Right lobe of liver (tissue), 4 donors: ENCODE results near the gene KASH5.

Experiments used
- POLR2A ChIP-seq: fragments of 450-650 bp; IDR thresholded peaks from one replicate; pipeline ENCODE4 v1.6.1; 2017; ENCODE audit warnings: antibody characterized with exemption, mild to moderate bottlenecking
- TF ChIP-seq, protein P1 (sequence below), 4 donors: fragments of 200-600 bp in 3 of 4; fragments of 450-650 bp in 1 of 4; IDR thresholded peaks; one replicate each; pipeline versions ENCODE4 v1.5.1 to v1.8.0; 2016 to 2022; ENCODE audit warnings: antibody characterized with exemption in 4 of 4, mild to moderate bottlenecking in 2 of 4
- donor health status: DM: no; HTN: no; CAD: no.
- donor health status: DM: no; HTN: no; CAD: no.
- donor health status: DM: no; HTN: yes; CAD: no.

DNA sequence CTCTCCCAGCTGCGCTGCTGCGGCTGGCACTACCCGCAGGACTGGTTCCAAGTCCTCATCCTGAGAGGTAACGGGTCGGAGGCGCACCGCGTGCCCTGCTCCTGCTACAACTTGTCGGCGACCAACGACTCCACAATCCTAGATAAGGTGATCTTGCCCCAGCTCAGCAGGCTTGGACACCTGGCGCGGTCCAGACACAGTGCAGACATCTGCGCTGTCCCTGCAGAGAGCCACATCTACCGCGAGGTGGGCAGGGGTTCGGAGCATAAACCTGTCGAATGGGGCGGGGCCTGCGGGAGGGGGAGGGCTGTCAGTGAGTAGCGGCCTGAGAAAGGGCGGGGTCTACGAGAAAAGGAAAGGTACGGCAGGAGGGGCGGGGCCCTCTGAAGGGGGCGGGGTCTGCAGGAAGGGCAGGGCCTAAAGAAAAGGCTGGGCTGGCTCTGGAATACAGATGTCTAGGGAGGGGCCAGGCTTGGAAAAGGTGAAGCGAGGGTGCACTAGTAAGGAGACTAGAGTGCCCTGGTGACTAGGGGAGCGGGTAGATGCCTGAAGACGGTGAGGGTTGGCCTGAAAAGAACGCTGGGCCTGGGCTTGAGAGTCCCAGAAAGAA, 49.3 kb upstream of the KASH5 start:
- TF ChIP-seq, protein P1, sequence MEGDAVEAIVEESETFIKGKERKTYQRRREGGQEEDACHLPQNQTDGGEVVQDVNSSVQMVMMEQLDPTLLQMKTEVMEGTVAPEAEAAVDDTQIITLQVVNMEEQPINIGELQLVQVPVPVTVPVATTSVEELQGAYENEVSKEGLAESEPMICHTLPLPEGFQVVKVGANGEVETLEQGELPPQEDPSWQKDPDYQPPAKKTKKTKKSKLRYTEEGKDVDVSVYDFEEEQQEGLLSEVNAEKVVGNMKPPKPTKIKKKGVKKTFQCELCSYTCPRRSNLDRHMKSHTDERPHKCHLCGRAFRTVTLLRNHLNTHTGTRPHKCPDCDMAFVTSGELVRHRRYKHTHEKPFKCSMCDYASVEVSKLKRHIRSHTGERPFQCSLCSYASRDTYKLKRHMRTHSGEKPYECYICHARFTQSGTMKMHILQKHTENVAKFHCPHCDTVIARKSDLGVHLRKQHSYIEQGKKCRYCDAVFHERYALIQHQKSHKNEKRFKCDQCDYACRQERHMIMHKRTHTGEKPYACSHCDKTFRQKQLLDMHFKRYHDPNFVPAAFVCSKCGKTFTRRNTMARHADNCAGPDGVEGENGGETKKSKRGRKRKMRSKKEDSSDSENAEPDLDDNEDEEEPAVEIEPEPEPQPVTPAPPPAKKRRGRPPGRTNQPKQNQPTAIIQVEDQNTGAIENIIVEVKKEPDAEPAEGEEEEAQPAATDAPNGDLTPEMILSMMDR (IDR thresholded peaks at IDR 0.05), result no peak
- no peak for TF ChIP-seq POLR2A
